ENCODE data around the gene HIF1A.

HIF1A gene

DNA sequence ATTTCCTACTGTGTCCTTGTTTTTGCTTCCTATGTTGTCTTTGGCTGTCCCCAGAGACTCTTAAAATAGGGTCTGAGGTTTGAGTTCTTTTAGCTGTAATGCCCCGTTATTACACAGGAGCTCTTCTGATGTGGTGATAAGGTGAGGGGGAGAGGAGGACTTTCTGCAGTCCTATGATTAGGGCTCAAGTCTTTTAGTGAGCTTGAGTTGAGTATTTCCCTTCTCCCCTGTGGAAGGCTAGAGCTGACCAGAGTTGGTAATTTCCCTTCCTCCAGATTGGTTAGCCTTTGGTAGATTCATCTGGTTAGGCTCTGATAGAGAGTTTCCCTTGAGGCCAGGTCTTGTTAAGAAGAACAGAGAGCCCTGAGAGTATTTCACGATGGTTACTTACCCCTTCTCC is 4.3 kb upstream of the HIF1A start:
- H3K4me1 Mint-ChIP-seq (ENCODE audit: low read depth), result peaks cover 4% of the 10 kb centered on the region
- intact Hi-C loops (cut with micrococcal nuclease), result no loop called here
- H3K4me3 Mint-ChIP-seq, result no peak overlapping the region

DNA sequence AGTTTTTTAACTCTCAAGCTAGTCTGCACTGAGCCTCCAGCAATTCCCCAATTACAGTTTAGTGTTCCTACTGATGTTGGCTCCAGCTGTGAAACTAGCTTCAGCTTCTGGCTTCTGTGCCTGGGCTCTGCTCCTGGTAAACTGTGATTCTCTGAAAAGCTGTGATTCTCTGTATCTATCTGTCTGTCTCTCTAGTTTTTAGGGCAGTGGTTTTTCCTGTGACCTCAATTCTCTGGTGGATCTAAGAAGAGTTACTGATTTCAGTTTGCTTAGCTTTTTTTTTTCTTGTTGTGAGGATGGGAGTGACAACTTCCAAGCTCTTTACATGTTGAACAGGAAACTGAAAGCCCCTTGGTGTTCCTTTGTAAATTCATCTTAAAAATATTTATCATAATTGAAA is 3.8 kb upstream of the HIF1A start:
- H3K4me1 Mint-ChIP-seq (ENCODE audit: low read depth), result peaks cover 4% of the 10 kb centered on the region

More for the DNA sequence above, 4.3 kb upstream of the HIF1A start:
- Mint-ChIP-seq H3K9me3 (peaks cover 10% of the 10 kb centered on the region), H3K27me3 (peaks cover 1% of the 10 kb centered on the region), H3K27ac (no peak overlapping the region), H3K36me3 (ENCODE audit: low read depth) (peaks cover 8% of the 10 kb centered on the region)

DNA sequence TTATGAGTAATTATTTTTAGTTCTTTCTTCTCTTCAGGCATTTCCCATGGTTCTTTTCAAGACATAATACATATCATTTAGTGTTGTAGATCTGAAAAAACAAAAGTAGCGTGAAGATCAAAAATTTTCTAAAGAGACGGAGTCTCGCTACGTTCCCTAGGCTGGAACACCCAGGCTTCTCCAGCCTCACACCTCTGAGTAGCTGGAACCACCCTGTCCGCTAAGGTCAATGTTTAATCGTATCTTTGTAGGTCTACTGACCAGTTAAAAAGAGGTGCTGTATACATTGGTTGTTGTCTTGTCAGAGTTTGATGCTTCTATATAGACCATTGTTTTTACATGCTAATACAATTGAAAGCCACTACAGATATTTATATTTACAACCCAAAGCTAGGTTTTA is 1.3 kb upstream of the HIF1A start:
- H3K4me3 Mint-ChIP-seq, result no peak overlapping the region
- intact Hi-C loops (cut with micrococcal nuclease), result loop anchor here (2.0 kb wide), 1 partner anchor 57 kb away; no protein-coding TSS in a partner anchor

More for the DNA sequence above, 3.8 kb upstream of the HIF1A start:
- intact Hi-C loops (cut with micrococcal nuclease), result no loop called here
- Mint-ChIP-seq H3K4me3 (no peak overlapping the region), H3K27ac (peak overlapping the region; percentile 34), H3K9me3 (peaks cover 10% of the 10 kb centered on the region), H3K36me3 (ENCODE audit: low read depth) (peaks cover 13% of the 10 kb centered on the region), H3K27me3 (peaks cover 1% of the 10 kb centered on the region)

DNA sequence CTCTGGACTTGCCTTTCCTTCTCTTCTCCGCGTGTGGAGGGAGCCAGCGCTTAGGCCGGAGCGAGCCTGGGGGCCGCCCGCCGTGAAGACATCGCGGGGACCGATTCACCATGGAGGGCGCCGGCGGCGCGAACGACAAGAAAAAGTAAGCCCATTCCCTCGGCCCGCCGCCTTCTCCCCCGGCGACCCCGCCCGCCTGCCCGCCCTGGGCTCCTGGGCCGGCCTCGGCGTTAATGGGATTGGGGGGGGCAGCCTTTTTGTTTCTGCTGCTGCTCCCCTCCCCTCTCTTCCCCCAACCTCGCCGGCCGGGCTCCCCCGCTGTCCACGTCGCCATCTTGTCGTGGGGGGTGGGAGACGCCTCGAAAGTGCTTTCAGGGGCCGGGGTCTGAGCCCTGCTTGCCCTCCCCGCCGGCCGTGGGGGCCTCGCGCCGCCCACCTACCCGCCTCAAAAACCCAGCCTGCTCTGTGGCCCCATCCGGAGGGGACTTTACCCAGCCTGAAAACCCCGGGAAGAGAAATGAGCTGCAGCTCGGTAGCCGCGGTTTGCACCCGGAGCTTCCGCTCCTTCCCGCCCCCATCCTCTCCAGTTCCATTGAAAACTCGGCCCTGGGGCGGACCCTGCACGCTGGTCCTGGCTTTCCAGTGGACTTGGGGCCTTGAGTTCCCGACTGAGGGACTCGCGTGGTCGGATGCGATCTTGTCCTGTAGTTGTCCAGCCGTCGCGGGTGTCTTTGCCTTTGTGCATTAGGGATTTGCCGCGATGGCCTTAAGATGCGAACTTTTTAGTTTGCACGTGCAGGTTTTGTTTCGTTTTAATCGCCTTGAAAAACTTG is 598 bp downstream of the HIF1A start:
- Mint-ChIP-seq H3K27me3 (no peaks in the 10 kb centered on the region), H3K4me3 (peak overlapping the region; percentile 97), H3K4me1 (ENCODE audit: low read depth) (peaks cover 30% of the 10 kb centered on the region), H3K36me3 (ENCODE audit: low read depth) (peaks cover 44% of the 10 kb centered on the region), H3K9me3 (no peaks in the 10 kb centered on the region), H3K27ac (peak overlapping the region; percentile 97)
- intact Hi-C loops (cut with micrococcal nuclease), result loop anchor here (1.0 to 5.0 kb wide), 7 partner anchors 34 to 1449 kb away; partner anchors contain the start of gene PPM1A

More for the DNA sequence above, 1.3 kb upstream of the HIF1A start:
- Mint-ChIP-seq H3K27me3 (peaks cover 1% of the 10 kb centered on the region), H3K4me1 (ENCODE audit: low read depth) (peaks cover 14% of the 10 kb centered on the region), H3K9me3 (peaks cover 10% of the 10 kb centered on the region), H3K36me3 (ENCODE audit: low read depth) (peaks cover 28% of the 10 kb centered on the region), H3K27ac (no peak overlapping the region)

DNA sequence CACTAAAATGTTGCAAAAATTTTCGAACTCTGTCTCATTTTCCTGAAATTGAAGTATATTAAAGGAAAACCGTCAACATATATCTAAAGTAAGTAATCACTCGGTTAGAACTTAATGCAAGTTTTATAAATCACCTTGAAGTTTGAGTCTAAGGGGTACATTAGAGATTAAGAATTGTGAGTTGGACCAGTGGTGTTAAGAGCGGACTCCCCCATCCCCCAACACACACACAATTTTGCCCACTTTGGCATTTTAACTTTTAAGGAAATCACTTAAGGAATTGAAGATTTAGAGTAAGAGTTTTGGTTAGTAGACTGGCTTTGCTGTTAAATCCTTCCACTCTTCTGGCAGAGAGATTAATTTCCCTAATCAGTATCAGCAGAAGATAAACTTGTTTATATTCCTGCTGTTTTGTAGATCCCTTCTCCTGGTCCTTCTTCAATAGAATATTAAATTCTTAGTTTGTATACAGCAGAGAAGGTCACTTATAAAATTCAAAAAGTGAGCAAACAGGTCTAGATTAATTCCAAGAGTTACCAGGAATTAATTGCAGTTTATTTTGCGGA is 1.5 kb downstream of the HIF1A start:
- H3K4me3 Mint-ChIP-seq, result peak overlapping the region; percentile 97
- H3K27me3 Mint-ChIP-seq, result no peaks in the 10 kb centered on the region
- H3K4me1 Mint-ChIP-seq (ENCODE audit: low read depth), result peaks cover 31% of the 10 kb centered on the region
- intact Hi-C loops (cut with micrococcal nuclease), result loop anchor here (2.0 to 5.0 kb wide), 4 partner anchors 35 to 1450 kb away; partner anchors contain the start of gene PPM1A
- peaks cover 44% of the 10 kb centered on the region for H3K36me3 Mint-ChIP-seq (ENCODE audit: low read depth)
- no peaks in the 10 kb centered on the region for H3K9me3 Mint-ChIP-seq
- H3K27ac Mint-ChIP-seq, result peak overlapping the region; percentile 97

DNA sequence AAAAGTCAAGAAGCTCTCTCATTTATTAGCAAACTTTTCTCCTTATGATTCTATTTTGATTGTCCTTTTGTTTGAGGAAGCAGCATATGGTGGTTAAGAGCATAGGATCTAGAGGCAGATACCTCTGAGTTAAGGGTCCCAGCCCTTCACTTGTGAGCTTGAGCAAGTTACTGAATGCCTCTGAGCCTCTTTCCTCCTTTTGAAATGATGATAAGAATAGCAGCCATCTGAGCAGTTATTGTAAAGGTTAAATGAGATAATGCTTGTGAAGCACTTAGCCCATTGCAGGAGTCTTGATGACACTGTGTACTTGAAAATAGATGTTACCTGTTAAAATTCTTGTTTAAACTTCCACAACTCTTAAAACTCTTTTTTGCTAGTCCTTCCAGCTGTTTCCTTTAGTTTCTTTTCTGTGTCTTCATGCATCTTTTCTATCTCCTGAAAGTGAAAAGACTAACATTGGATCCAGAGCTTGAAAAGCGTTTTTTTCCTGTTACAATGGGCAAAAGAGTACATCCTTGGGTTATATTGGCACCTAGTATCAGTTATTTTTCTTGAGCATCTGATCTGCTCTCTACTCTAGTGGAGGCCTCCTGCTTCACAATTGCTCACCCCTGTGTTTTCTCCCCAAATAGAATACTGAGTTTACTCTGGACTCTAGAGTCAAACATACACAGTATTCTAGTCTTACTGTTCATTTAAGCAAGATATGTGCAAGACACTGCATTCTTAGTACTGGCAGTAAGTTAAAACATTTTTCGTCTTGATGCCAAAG is 3.1 kb downstream of the HIF1A start:
- intact Hi-C loops (cut with micrococcal nuclease), result loop anchor here (5.0 kb wide), 3 partner anchors 36 to 1451 kb away; partner anchors contain the start of gene PPM1A
- H3K4me1 Mint-ChIP-seq (ENCODE audit: low read depth), result peaks cover 31% of the 10 kb centered on the region
- H3K4me3 Mint-ChIP-seq, result peak overlapping the region; percentile 97
- no peaks in the 10 kb centered on the region for H3K27me3 Mint-ChIP-seq
- peaks cover 44% of the 10 kb centered on the region for H3K36me3 Mint-ChIP-seq (ENCODE audit: low read depth)
- no peaks in the 10 kb centered on the region for H3K9me3 Mint-ChIP-seq
- peak overlapping the region; percentile 45 for H3K27ac Mint-ChIP-seq

DNA sequence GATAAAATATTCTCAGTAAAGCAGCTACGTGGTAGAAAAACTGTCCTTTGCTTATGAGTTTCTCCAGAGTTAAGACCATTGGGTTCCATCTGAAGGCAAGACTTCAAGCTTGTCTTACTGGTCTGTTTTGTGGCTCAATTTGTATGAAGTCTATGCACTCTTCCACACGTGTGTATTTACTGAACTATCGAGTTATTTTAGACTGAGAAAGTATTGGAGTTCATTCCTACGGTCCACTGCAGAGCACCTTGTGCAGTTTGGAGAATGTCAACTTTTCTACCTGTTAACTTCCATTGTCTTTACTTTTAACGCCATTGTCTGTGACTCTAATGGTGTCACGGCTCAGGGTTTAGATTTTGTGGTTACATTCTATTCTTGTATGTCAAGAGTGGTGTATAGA is 3.7 kb downstream of the HIF1A start:
- Mint-ChIP-seq H3K36me3 (ENCODE audit: low read depth) (peaks cover 44% of the 10 kb centered on the region), H3K4me3 (peak overlapping the region; percentile 97), H3K9me3 (no peaks in the 10 kb centered on the region), H3K27me3 (no peaks in the 10 kb centered on the region), H3K27ac (peak overlapping the region; percentile 45), H3K4me1 (ENCODE audit: low read depth) (peaks cover 36% of the 10 kb centered on the region)
- intact Hi-C loops (cut with micrococcal nuclease), result loop anchor here (5.0 kb wide), 3 partner anchors 37 to 1452 kb away; partner anchors contain the start of gene PPM1A

DNA sequence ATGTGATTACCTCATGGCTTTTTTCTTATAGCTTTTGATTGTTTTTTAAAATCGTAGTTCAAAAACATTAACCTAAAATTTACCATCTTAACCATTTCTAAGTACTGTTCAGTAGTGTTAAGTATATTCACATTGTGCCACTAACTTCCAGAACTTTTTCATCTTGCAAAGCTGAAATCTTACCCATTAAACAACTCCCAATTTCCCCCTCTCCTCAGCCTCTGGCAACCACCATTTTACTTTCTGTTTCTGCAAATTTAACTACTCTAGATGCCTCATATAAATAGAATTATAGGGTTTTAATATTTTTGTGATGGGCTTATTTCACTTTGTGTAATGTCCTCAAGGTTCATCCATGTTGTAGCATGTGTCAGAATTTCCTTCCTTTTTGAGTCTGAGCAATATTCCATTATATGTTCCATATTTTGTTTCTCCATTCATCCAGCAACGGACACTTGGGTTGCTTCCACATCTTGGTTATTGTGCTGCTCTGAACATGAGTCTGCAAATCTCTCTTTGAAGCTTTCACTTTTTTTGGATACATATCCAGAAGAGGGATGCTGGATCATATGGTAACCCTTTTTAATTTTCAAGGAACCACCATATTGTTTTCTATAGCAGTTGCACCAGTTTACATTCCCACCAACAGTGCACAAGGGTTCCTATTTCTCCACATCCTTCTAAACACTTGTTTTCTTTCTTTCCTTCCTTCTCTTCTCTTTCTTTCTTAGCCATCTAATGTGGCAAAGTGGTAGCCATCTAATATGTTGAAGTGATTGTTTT is 5.0 kb downstream of the HIF1A start:
- intact Hi-C loops (cut with micrococcal nuclease), result no loop called here
- Mint-ChIP-seq H3K36me3 (ENCODE audit: low read depth) (peaks cover 44% of the 10 kb centered on the region), H3K27ac (no peak overlapping the region), H3K4me3 (peak overlapping the region; percentile 52), H3K9me3 (no peaks in the 10 kb centered on the region), H3K4me1 (ENCODE audit: low read depth) (peaks cover 31% of the 10 kb centered on the region), H3K27me3 (no peaks in the 10 kb centered on the region)

DNA sequence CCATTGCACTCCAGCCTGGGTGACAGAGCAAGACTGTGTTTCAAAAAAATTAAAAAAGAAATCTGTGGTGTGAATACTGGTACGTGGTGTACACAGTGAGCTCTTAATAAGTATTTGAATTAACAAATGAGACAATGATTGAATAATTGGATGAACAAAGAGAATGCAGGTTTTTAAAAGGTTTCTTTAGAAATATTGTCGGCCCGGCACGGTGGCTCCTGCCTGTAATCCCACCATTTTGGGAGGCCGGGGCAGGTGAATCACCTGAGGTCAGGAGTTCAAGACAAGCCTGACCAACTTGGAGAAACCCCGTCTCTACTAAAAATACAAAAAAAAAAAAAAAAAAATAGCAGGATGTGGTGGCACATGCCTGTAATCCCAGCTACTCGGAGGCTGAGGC is 6.6 kb downstream of the HIF1A start:
- H3K36me3 Mint-ChIP-seq (ENCODE audit: low read depth), result peaks cover 32% of the 10 kb centered on the region
- H3K4me3 Mint-ChIP-seq, result no peak overlapping the region
- H3K27me3 Mint-ChIP-seq, result no peaks in the 10 kb centered on the region
- H3K27ac Mint-ChIP-seq, result no peak overlapping the region
- intact Hi-C loops (cut with micrococcal nuclease), result no loop called here
- peaks cover 46% of the 10 kb centered on the region for H3K4me1 Mint-ChIP-seq (ENCODE audit: low read depth)
- H3K9me3 Mint-ChIP-seq, result no peaks in the 10 kb centered on the region

DNA sequence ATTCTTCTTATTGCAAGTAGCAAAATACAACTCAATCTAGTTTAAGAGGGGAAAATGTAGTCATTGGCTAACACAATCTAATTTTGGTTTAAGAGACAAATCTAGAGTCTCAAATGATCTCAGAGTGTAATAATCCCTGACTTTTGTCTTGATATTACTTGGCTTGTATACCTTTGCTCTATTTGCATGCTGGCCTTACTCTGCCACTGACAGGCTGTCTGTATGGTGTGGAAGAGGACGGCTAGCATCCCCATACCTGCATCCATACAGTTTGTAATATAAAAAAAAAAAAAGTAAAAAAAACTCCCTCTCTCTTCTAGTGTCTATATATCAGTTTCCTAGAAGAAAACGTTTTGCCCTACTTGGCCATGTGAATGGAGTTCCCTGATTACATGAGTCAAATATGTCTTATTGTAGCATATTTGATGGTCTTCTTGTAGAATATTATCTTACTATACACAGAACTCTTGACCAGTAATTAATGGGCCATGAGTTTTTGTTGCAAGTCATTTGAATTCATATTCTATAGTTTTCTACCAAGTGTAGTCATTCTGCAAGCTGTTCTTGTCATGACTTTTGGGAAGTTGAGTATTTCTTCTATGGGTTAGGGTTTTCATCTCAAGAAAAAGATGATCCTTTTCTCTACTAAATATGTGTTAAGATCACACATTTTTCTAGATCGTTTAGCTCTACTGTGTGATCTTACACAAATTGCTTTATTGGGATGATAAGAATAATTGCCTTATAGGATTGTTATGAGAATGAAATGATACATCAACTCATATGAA is 8.2 kb downstream of the HIF1A start:
- H3K27ac Mint-ChIP-seq, result no peak overlapping the region

DNA sequence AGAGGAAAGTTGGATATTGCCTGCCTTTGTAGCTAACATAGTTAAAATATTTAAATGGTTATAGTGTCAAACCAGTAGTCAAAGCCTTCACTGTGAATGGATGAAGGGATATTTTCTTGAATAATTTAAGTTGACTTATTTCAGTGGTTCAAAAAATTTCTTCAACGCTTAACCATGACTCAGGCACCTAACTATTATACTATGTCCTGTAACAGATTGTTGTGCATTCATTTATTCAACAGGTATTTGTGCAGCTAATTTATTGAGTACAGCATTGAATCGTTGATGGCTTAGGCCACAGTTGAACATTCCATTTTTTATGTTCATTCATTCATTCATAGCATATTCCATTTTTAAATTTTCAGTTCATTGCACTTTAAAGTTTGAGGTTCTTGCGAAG is 9.2 kb downstream of the HIF1A start:
- H3K4me3 Mint-ChIP-seq, result no peak overlapping the region
- no peak overlapping the region for H3K27ac Mint-ChIP-seq
- intact Hi-C loops (cut with micrococcal nuclease), result no loop called here
- H3K27me3 Mint-ChIP-seq, result no peaks in the 10 kb centered on the region
- no peaks in the 10 kb centered on the region for H3K9me3 Mint-ChIP-seq
- H3K36me3 Mint-ChIP-seq (ENCODE audit: low read depth), result peaks cover 30% of the 10 kb centered on the region
- peaks cover 39% of the 10 kb centered on the region for H3K4me1 Mint-ChIP-seq (ENCODE audit: low read depth)

More for the DNA sequence above, 8.2 kb downstream of the HIF1A start:
- H3K4me1 Mint-ChIP-seq (ENCODE audit: low read depth), result peaks cover 44% of the 10 kb centered on the region
- intact Hi-C loops (cut with micrococcal nuclease), result no loop called here
- no peak overlapping the region for H3K4me3 Mint-ChIP-seq
- H3K9me3 Mint-ChIP-seq, result no peaks in the 10 kb centered on the region
- H3K27me3 Mint-ChIP-seq, result no peaks in the 10 kb centered on the region
- peaks cover 33% of the 10 kb centered on the region for H3K36me3 Mint-ChIP-seq (ENCODE audit: low read depth)

DNA sequence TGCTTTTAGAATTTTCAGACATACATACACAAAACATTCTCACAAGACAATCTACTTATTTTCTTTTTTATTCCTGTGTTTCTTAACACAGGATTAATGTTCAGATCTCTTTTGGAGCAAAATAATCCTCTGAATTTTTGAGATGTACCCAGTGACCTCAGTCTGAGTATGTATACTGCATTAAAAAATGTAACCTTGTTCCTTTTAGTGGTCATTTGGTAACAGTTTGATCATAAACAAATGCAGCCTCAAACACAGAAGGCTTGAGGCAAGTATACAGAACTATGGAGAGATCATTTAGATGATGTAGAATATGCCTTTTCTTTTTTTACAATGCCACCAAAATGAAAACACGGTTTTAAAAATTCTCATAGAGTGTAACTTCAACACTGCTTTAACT is 9.7 kb downstream of the HIF1A start:
- Mint-ChIP-seq H3K4me1 (ENCODE audit: low read depth) (peaks cover 38% of the 10 kb centered on the region), H3K4me3 (no peak overlapping the region), H3K36me3 (ENCODE audit: low read depth) (peaks cover 28% of the 10 kb centered on the region), H3K27me3 (no peaks in the 10 kb centered on the region), H3K27ac (no peak overlapping the region), H3K9me3 (no peaks in the 10 kb centered on the region)
- intact Hi-C loops (cut with micrococcal nuclease), result no loop called here

Data from dendritic cell treated with granulocyte-macrophage colony-stimulating factor and Interleukin-4, amounts not matched to agents 40 ng/mL and 50 ng/mL, for 4 days (primary cell).